K562 (cell line): ENCODE results near the gene COL9A2. TPM values are rescaled to one million over a fixed set of nuclear protein-coding genes. Genes with fewer than 3 reads are reported as not detected.
A peak's percentile ranks its signal among the peaks of the same experiment; 100 is the strongest.

Experiments used
- ATAC-seq: fragments of 200-7000 bp; cut with Tn5 transposase; 3 replicates; pipeline ENCODE4 v1.9.1; 2020; ENCODE audit warnings: moderate library complexity
- BruUV-seq: library from RNA; stranded (reverse); fragments of 400-500 nt; replicated peaks from 2 replicates; lab custom pipeline; 2021; lab: Mats Ljungman, UMichigan
- CTCF ChIA-PET: fragments of 300-600 bp; formaldehyde crosslinking; extraction: SDS; loops from one replicate; lab custom pipeline; 2021; ENCODE audit warnings: low intra/inter-chr PET ratio; lab: Yijun Ruan, JAX
- POLR2A ChIA-PET: fragments of 300-600, 350-650 bp; sonication (Branson Sonifier 250); formaldehyde crosslinking; extraction: SDS; loops from one replicate; lab custom pipeline; 2021; ENCODE audit warnings: antibody characterized with exemption, inconsistent platforms; lab: Yijun Ruan, JAX
- DNase-seq, 4 experiments: peaks; one replicate each; pipeline versions ENCODE4 v3.0.0 to v3.0.0-alpha.2; 2011 to 2018; ENCODE audit warnings: low spot score in 3 of 4, mixed read lengths in 3 of 4; ENCODE audit errors: extremely low read depth in 1 of 4
- FAIRE-seq: peaks from 2 replicates; lab custom pipeline; 2011; peaks lifted over from hg19 to GRCh38; lab: Jason Lieb, UNC
- H2AFZ ChIP-seq: 2 replicates; pipeline ENCODE4 v1.6.0; 2011; ENCODE audit warnings: low read depth, low read length, control low read depth, inconsistent platforms
- H3K27ac ChIP-seq: fragments of 200-600 bp; 3 replicates; pipeline ENCODE4 v1.8.0; 2011; ENCODE audit warnings: low read depth, mild to moderate bottlenecking, control low read depth, inconsistent platforms, low read length, moderate library complexity, mixed read lengths; ENCODE audit errors: extremely low read depth
- H3K27me3 ChIP-seq, 2 experiments: fragments of 300-600 bp in 1 of 2; 2 replicates in 1 of 2; 3 replicates in 1 of 2; pipeline versions ENCODE4 v1.6.0 to v1.8.0; 2011; ENCODE audit warnings: inconsistent platforms in 2 of 2, low read length in 2 of 2, mild to moderate bottlenecking in 1 of 2, mixed read lengths in 1 of 2, moderate library complexity in 1 of 2; ENCODE audit not compliant: control insufficient read depth in 2 of 2, insufficient read depth in 2 of 2
- H3K36me3 ChIP-seq: fragments of 300-600 bp; 3 replicates; pipeline ENCODE4 v1.8.0; 2011; ENCODE audit warnings: mild to moderate bottlenecking, low read length, inconsistent platforms; ENCODE audit not compliant: control insufficient read depth, insufficient read depth
- H3K4me1 ChIP-seq, 2 experiments: fragments of 200-600 bp in 1 of 2; replicated peaks in 1 of 2; 2 replicates in 1 of 2; 3 replicates in 1 of 2; pipeline versions ENCODE4 v1.5.1 to v1.8.0; 2011; ENCODE audit warnings: inconsistent platforms in 2 of 2, low read length in 2 of 2, mild to moderate bottlenecking in 1 of 2, mixed read lengths in 1 of 2, moderate library complexity in 1 of 2; ENCODE audit not compliant: control insufficient read depth in 2 of 2, insufficient read depth in 2 of 2
- H3K4me2 ChIP-seq: 2 replicates; pipeline ENCODE4 v1.6.1; 2011; ENCODE audit warnings: low read length, control low read depth, inconsistent platforms, mixed read lengths; ENCODE audit not compliant: insufficient read depth
- H3K4me3 ChIP-seq: fragments of 200-600 bp; sonication (generic), shearing (Covaris generic); 2 replicates; pipeline ENCODE4 v1.5.1; 2016; ENCODE audit warnings: control low read depth, inconsistent platforms
- H3K79me2 ChIP-seq: fragments of 200-600 bp; 3 replicates; pipeline ENCODE4 v1.8.0; 2011; ENCODE audit warnings: low read length, inconsistent platforms; ENCODE audit not compliant: control insufficient read depth, insufficient read depth
- H3K9ac ChIP-seq, 2 experiments: 2 replicates each; pipeline versions ENCODE4 v1.6.0 to v1.6.1; 2011; ENCODE audit warnings: low read depth in 2 of 2, low read length in 2 of 2, control low read depth in 1 of 2, inconsistent platforms in 1 of 2, mild to moderate bottlenecking in 1 of 2, mixed read lengths in 1 of 2; ENCODE audit not compliant: insufficient read depth in 1 of 2
- H3K9me1 ChIP-seq: one replicate; pipeline ENCODE4 v1.6.0; 2011; ENCODE audit warnings: inconsistent platforms, mild to moderate bottlenecking, low read length, moderate library complexity; ENCODE audit not compliant: control insufficient read depth, insufficient read depth
- H3K9me3 ChIP-seq: replicated peaks from 2 replicates; pipeline ENCODE4 v1.5.1; 2011; ENCODE audit warnings: low read depth, low read length, inconsistent platforms; ENCODE audit not compliant: control insufficient read depth, insufficient read depth
- H4K20me1 ChIP-seq: replicated peaks from 2 replicates; pipeline ENCODE4 v1.6.1; 2011; ENCODE audit warnings: low read length, inconsistent platforms, mixed read lengths; ENCODE audit not compliant: control insufficient read depth, insufficient read depth
- BMI1 ChIP-seq: fragments of 150-350 bp; IDR thresholded peaks from 2 replicates; pipeline ENCODE4 v1.6.1; 2014; ENCODE audit warnings: low read length
- E2F8 ChIP-seq: fragments of 450-650 bp; IDR thresholded peaks from 2 replicates; pipeline ENCODE4 v1.7.1; 2018; ENCODE audit warnings: mild to moderate bottlenecking, low read depth; ENCODE audit not compliant: partially characterized antibody
- FOXJ3 ChIP-seq: sonication (generic); formaldehyde crosslinking; IDR thresholded peaks from 2 replicates; pipeline ENCODE4 v1.4.0; 2020; ENCODE audit warnings: mild to moderate bottlenecking, missing genetic modification reagents
- GTF2F1 ChIP-seq: IDR thresholded peaks from 2 replicates; pipeline ENCODE4 v1.6.1; 2011; ENCODE audit warnings: low read depth, low read length, improper control_type of control experiment
- LARP7 ChIP-seq: fragments of 450-650 bp; IDR thresholded peaks from 2 replicates; pipeline ENCODE4 v1.6.1; 2016
- NBN ChIP-seq: fragments of 450-650 bp; IDR thresholded peaks from 2 replicates; pipeline ENCODE4 v1.6.1; 2016; ENCODE audit warnings: low read depth, mild to moderate bottlenecking
- RBM14 ChIP-seq: fragments of 200-400 bp; formaldehyde crosslinking; IDR thresholded peaks from 2 replicates; pipeline ENCODE4 v1.6.1; 2018; ENCODE audit warnings: low read depth, mild to moderate bottlenecking, low read length, moderate library complexity, borderline replicate concordance; ENCODE audit not compliant: insufficient read depth
- RERE ChIP-seq: sonication (generic); formaldehyde crosslinking; IDR thresholded peaks from 2 replicates; pipeline ENCODE4 v1.8.0; 2023; ENCODE audit warnings: missing genetic modification reagents, mild to moderate bottlenecking, borderline replicate concordance
- RHOXF2B ChIP-seq: fragments of 250-450 bp; sonication (Bioruptor Pico); conservative IDR thresholded peaks from 2 replicates; pipeline ENCODE4 v1.5.1; 2021
- ZFP91 ChIP-seq: sonication (generic); formaldehyde crosslinking; IDR thresholded peaks from 2 replicates; pipeline ENCODE4 v1.8.0; 2022; ENCODE audit warnings: mild to moderate bottlenecking, missing genetic modification reagents
- WGBS: fragments of 100-300 bp; shearing (Covaris generic); methylation state at CpG from one replicate; pipeline ENCODE4 v1.1.6; 2016; ENCODE audit warnings: low coverage, mixed read lengths; ENCODE audit not compliant: insufficient coverage; ENCODE audit errors: missing lambda C conversion rate; 5-methylcytosine and 5-hydroxymethylcytosine counted together
- in situ Hi-C: fragments of 300-500 bp; cut with MboI; formaldehyde crosslinking; loops from 4 replicates; pipeline ENCODE4 v1.15.0; 2018; ENCODE audit warnings: inconsistent platforms, mixed read lengths
- intact Hi-C: fragments of 100-400 bp; cut with micrococcal nuclease; formaldehyde crosslinking; loops from 2 replicates; pipeline ENCODE4 v1.14.2; 2022
- polyA plus RNA-seq, 8 experiments: library from polyadenylated mRNA; depleted of rRNA in 4 of 8; stranded (reverse) in 5 of 8; unstranded in 3 of 8; fragments of >200 nt; fragmentation: Nextera tagmentation in 2 of 8; fragmentation: Illumina TruSeq in 1 of 8; extraction: Ambion mirVana in 2 of 8; extraction: Trizol in 1 of 8; gene quantifications; 2 replicates each; pipeline versions ENCODE4 v1.2.1 to v1.2.3, GENCODE V29; 2011 to 2014; ENCODE audit warnings: inconsistent platforms in 1 of 8, missing spikeins in 1 of 8
- total RNA-seq, 7 experiments: library from RNA; depleted of rRNA in 6 of 7; stranded (reverse); fragments of >200 nt in 6 of 7; fragmentation: Illumina TruSeq in 2 of 7; extraction: Trizol in 2 of 7; gene quantifications; 2 replicates each; pipeline versions ENCODE4 v1.2.1 to v1.2.3, GENCODE V29; 2011 to 2021; ENCODE audit warnings: low replicate concordance in 1 of 7
- TF ChIP-seq, protein P1 (sequence below): fragments of 450-650 bp; formaldehyde crosslinking; IDR thresholded peaks from 2 replicates; pipeline ENCODE4 v1.4.0; 2020; ENCODE audit warnings: mild to moderate bottlenecking, moderate library complexity

COL9A2 gene
- total and polyA plus RNA-seq, 9 of the 15 experiments (the other 6 are each of a cell fraction or from before 2014, with no cell fraction given) = 0.03 to 2.2 (median 0.31) TPM

DNA sequence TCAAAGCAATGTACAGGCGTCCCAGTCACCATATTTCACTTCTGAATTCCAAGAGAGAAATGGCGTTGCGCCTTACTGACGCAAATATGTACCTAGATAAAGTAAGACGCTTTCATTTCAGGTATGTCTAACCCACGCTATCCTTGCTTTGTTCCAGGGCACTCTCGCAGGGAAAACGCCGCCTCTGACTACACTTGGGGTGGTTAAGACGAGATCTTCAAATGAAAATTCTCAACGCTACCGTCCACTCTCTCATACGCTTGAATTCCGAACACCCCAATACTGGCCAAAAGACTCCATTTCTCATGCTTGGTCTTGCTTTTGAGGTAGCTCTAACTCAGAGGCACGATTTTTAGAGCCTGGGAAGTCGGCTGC, 59.8 kb downstream of the COL9A2 start:
- TSS peak; percentile 87 for BruUV-seq
- FAIRE-seq = no peak
- no peak for TF ChIP-seq RBM14
- TF ChIP-seq, protein P1, sequence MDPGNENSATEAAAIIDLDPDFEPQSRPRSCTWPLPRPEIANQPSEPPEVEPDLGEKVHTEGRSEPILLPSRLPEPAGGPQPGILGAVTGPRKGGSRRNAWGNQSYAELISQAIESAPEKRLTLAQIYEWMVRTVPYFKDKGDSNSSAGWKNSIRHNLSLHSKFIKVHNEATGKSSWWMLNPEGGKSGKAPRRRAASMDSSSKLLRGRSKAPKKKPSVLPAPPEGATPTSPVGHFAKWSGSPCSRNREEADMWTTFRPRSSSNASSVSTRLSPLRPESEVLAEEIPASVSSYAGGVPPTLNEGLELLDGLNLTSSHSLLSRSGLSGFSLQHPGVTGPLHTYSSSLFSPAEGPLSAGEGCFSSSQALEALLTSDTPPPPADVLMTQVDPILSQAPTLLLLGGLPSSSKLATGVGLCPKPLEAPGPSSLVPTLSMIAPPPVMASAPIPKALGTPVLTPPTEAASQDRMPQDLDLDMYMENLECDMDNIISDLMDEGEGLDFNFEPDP (CRISPR knock-in tag) = 0 out of 2 replicates have a peak, but pooled peaks have one; percentile 13
- no peak for TF ChIP-seq GTF2F1
- TF ChIP-seq NBN = no peak
- TF ChIP-seq RERE (CRISPR knock-in tag) = no peak
- no peak for TF ChIP-seq E2F8
- TF ChIP-seq FOXJ3 (CRISPR knock-in tag) = no peak
- TF ChIP-seq ZFP91 (CRISPR knock-in tag) = peak; percentile 35; the same call in 1 of the 2 replicates
- TF ChIP-seq BMI1 = no peak
- no peak for TF ChIP-seq LARP7
- no peak for TF ChIP-seq RHOXF2B (CRISPR knock-in tag)

More for the DNA sequence above, 59.8 kb downstream of the COL9A2 start:
- DNase-seq (peak in 1 of 4 experiments; percentile 24), ATAC-seq (peak; percentile 37)
- CTCF ChIA-PET = interaction anchor here (0.6 kb wide), 1 partner anchor 40 kb away, joined by 3 read pairs; no protein-coding TSS in a partner anchor
- POLR2A ChIA-PET = interaction anchor here (0.6 to 3.4 kb wide), 12 partner anchors 10 to 621 kb away, joined by 3 to 23 read pairs (median 3); partner anchors contain the start of gene TMCO2
- Histone ChIP-seq H3K36me3 (peaks cover 33% of the 10 kb centered on the region), H3K4me1 (peaks cover 0 to 6% of the 10 kb centered on the region in 2 experiments; a peak in 4 of 5 replicates), H3K4me3 (peak overlapping the region; percentile 95), H3K9me1 (no peaks in the 10 kb centered on the region), H3K4me2 (peak overlapping the region; percentile 98), H3K9me3 (no peaks in the 10 kb centered on the region), H3K27ac (peak overlapping the region; percentile 97), H2AFZ (peak overlapping the region; percentile 96), H4K20me1 (no peaks in the 10 kb centered on the region), H3K9ac (peak overlapping the region; percentile 98 to 99), H3K27me3 (no peaks in the 10 kb centered on the region; a peak in 1 of 5 replicates), H3K79me2 (peaks cover 59% of the 10 kb centered on the region)
- intact Hi-C loops = no loop called here
- under 1% methylated on average over 16 of the region's 16 CpGs for WGBS
- in situ Hi-C loops = no loop called here
